K562 (cell line): ENCODE measurements around the gene DEGS2. TPM values are rescaled to one million over a fixed set of nuclear protein-coding genes. Genes with fewer than 3 reads are reported as not detected.

Experiments
- BACH1 ChIP-seq: fragments of 200-800 bp; sonication (Bioruptor generic); IDR thresholded peaks from 2 replicates; pipeline ENCODE4 v1.6.1; 2016; ENCODE audit warnings: missing genetic modification characterization, missing compliant biosample characterization
- BMI1 ChIP-seq: fragments of 150-350 bp; IDR thresholded peaks from 2 replicates; pipeline ENCODE4 v1.6.1; 2014; ENCODE audit warnings: low read length
- BRCA1 ChIP-seq, 2 experiments: fragments of 450-650 bp in 1 of 2; sonication (generic) in 1 of 2; formaldehyde crosslinking in 1 of 2; IDR thresholded peaks; 2 replicates each; pipeline versions ENCODE4 v1.5.0 to v1.6.1; 2017 to 2020; ENCODE audit warnings: mild to moderate bottlenecking in 1 of 2, missing genetic modification reagents in 1 of 2
- BRD4 ChIP-seq: fragments of 200-600 bp; sonication (generic); IDR thresholded peaks from 2 replicates; pipeline ENCODE4 v1.6.1; 2017; ENCODE audit warnings: inconsistent platforms
- CBX2 ChIP-seq: fragments of 200-600 bp; sonication (generic); IDR thresholded peaks from one replicate; pipeline ENCODE4 v1.6.1; 2012; ENCODE audit warnings: mild to moderate bottlenecking, low read length, inconsistent platforms; ENCODE audit not compliant: insufficient read depth, poor library complexity, severe bottlenecking
- CREB3L1 ChIP-seq: fragments of 450-650 bp; IDR thresholded peaks from 2 replicates; pipeline ENCODE4 v1.6.1; 2014; ENCODE audit warnings: low read depth, mild to moderate bottlenecking, moderate library complexity, borderline replicate concordance
- CREB5 ChIP-seq: fragments of 250-450 bp; sonication (Bioruptor Pico); IDR thresholded peaks from 2 replicates; pipeline ENCODE4 v1.5.0; 2020; ENCODE audit warnings: mild to moderate bottlenecking
- DACH1 ChIP-seq: fragments of 450-650 bp; IDR thresholded peaks from 2 replicates; pipeline ENCODE4 v1.6.1; 2018; ENCODE audit not compliant: partially characterized antibody
- FOXJ3 ChIP-seq: sonication (generic); formaldehyde crosslinking; IDR thresholded peaks from 2 replicates; pipeline ENCODE4 v1.4.0; 2020; ENCODE audit warnings: mild to moderate bottlenecking, missing genetic modification reagents
- GABPA ChIP-seq: fragments of 200-800 bp; sonication (Bioruptor generic); conservative IDR thresholded peaks from 2 replicates; pipeline ENCODE4 v1.6.1; 2016; ENCODE audit warnings: low read depth, missing genetic modification characterization, missing compliant biosample characterization
- GABPB2 ChIP-seq: fragments of 250-450 bp; sonication (Bioruptor Pico); conservative IDR thresholded peaks from 2 replicates; pipeline ENCODE4 v1.5.1; 2021; ENCODE audit warnings: mild to moderate bottlenecking
- MAZ ChIP-seq, 2 experiments: fragments of 450-650 bp in 1 of 2; sonication (generic) in 1 of 2; formaldehyde crosslinking; IDR thresholded peaks in 1 of 2; conservative IDR thresholded peaks in 1 of 2; 2 replicates each; pipeline versions ENCODE4 v1.4.0 to v1.5.0; 2020; ENCODE audit warnings: mild to moderate bottlenecking in 1 of 2, missing genetic modification reagents in 1 of 2
- MTA3 ChIP-seq: fragments of 450-650 bp; formaldehyde crosslinking; IDR thresholded peaks from 2 replicates; pipeline ENCODE4 v1.6.1; 2017; ENCODE audit warnings: mild to moderate bottlenecking, borderline replicate concordance
- NUFIP1 ChIP-seq: fragments of 450-650 bp; IDR thresholded peaks from 2 replicates; pipeline ENCODE4 v1.6.1; 2018; ENCODE audit not compliant: partially characterized antibody
- TCF7L2 ChIP-seq: fragments of 150-350 bp; IDR thresholded peaks from 2 replicates; pipeline ENCODE4 v1.6.1; 2016; ENCODE audit warnings: low read depth, mild to moderate bottlenecking, low read length, moderate library complexity
- TSHZ1 ChIP-seq: fragments of 250-450 bp; sonication (Bioruptor Pico); IDR thresholded peaks from 2 replicates; pipeline ENCODE4 v1.4.0; 2020; ENCODE audit warnings: mild to moderate bottlenecking, moderate library complexity
- ZBTB5 ChIP-seq: fragments of 450-650 bp; IDR thresholded peaks from 2 replicates; pipeline ENCODE4 v1.6.1; 2017; ENCODE audit warnings: antibody characterized with exemption
- ZNF133 ChIP-seq: fragments of 250-450 bp; sonication (Bioruptor Pico); IDR thresholded peaks from 2 replicates; pipeline ENCODE4 v1.4.0; 2020; ENCODE audit warnings: mild to moderate bottlenecking
- polyA plus RNA-seq, 8 experiments: library from polyadenylated mRNA; depleted of rRNA in 4 of 8; stranded (reverse) in 5 of 8; unstranded in 3 of 8; fragments of >200 nt; fragmentation: Nextera tagmentation in 2 of 8; fragmentation: Illumina TruSeq in 1 of 8; extraction: Ambion mirVana in 2 of 8; extraction: Trizol in 1 of 8; gene quantifications; 2 replicates each; pipeline versions ENCODE4 v1.2.1 to v1.2.3, GENCODE V29; 2011 to 2014; ENCODE audit warnings: inconsistent platforms in 1 of 8, missing spikeins in 1 of 8
- total RNA-seq, 7 experiments: library from RNA; depleted of rRNA in 6 of 7; stranded (reverse); fragments of >200 nt in 6 of 7; fragmentation: Illumina TruSeq in 2 of 7; extraction: Trizol in 2 of 7; gene quantifications; 2 replicates each; pipeline versions ENCODE4 v1.2.1 to v1.2.3, GENCODE V29; 2011 to 2021; ENCODE audit warnings: low replicate concordance in 1 of 7

The DEGS2 gene
- total and polyA plus RNA-seq, 9 of the 15 experiments (the other 6 are each of a cell fraction or from before 2014, with no cell fraction given), result 0.22 to 2.9 (median 0.70) TPM

GRCh38 chr14:100142073-100143040, 17.1 kb downstream of the DEGS2 start (continued):
- no peak for TF ChIP-seq BRD4
- TF ChIP-seq GABPA (tag), result peak; percentile 57
- no peak for TF ChIP-seq CBX2
- TF ChIP-seq MTA3, result 0 out of 2 replicates have a peak, but pooled peaks have one; percentile 40
- no peak for TF ChIP-seq BRCA1 (IDR thresholded peaks at IDR 0.05)
- no peak for TF ChIP-seq BRCA1 (CRISPR knock-in tag; IDR thresholded peaks at IDR 0.05)
- TF ChIP-seq CREB5, result no peak
- TF ChIP-seq FOXJ3, result no peak
- no peak for TF ChIP-seq CREB3L1
- no peak for TF ChIP-seq BACH1
- no peak for TF ChIP-seq TSHZ1 (CRISPR knock-in tag)
- TF ChIP-seq MAZ (CRISPR knock-in tag; conservative IDR thresholded peaks at IDR 0.05 in 1 of 2, IDR thresholded peaks at IDR 0.05 in 1 of 2), result peak in 1 of 2 experiments; percentile 44; a peak in 2 of 4 replicates
- TF ChIP-seq BMI1, result no peak
- TF ChIP-seq DACH1, result no peak
- no peak for TF ChIP-seq GABPB2
- no peak for TF ChIP-seq ZBTB5
- no peak for TF ChIP-seq NUFIP1
- TF ChIP-seq TCF7L2, result no peak
- no peak for TF ChIP-seq ZNF133 (CRISPR knock-in tag)
